HG03280 (cell line): ENCODE measurements around the gene DUOX1.
"Not testable (repeated sequence)": the region's sequence is repeated elsewhere in the genome, so short reads cannot be mapped to it uniquely, and the experiment has no call there.

Source experiments
- ATAC-seq: cut with Tn5 transposase; IDR thresholded peaks from one replicate; pipeline ENCODE4 v1.9.1; 2021; ENCODE audit warnings: mild to moderate bottlenecking, moderate library complexity; ENCODE audit not compliant: unreplicated experiment

DUOX1 gene

DNA sequence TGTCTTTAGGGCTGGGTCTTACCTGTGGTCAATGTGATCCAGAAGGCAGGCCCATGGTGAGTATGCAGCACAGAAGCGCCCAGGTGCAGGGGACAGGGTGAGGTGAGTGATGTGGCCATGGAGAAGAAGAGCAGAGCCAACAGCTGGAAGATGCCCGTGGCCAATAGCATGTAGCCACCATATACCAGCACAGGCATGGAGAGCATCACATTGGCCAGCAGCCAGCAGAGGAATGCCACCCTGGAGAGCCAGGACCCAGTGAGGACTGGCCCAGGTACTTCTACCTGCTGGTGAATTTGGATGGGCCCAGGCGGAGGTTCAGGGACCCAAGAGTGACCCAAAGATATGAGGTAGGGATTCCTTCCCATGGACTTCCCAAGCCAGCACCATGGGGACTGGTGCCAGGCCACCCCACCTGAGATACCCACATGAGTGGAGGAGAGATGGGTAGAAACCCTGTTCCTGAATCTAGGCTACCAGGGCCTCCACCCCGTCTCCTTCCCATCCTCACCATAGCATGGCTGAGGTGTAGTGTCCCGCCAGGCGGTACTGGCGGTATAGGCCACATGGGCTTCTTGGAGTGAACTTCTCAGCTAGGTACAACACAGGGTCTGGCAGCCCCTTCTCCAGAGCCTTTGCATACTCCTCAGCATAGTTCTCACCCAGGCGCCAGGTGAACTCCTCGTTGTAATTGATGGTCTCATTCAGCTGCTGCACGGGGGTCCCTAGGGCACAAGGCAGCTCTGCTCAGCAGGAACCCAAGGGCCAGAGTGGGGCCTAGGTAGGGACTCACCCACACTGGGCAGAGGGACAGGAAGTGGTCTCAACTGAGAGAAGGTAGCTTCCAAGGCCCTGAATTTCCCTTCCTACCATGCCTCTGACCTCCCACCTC is 9.5 kb upstream of the DUOX1 start:
- no peak for ATAC-seq

GRCh38 chr15:45121020-45121419 is 8.8 kb upstream of the DUOX1 start:
- ATAC-seq, result no peak

DNA sequence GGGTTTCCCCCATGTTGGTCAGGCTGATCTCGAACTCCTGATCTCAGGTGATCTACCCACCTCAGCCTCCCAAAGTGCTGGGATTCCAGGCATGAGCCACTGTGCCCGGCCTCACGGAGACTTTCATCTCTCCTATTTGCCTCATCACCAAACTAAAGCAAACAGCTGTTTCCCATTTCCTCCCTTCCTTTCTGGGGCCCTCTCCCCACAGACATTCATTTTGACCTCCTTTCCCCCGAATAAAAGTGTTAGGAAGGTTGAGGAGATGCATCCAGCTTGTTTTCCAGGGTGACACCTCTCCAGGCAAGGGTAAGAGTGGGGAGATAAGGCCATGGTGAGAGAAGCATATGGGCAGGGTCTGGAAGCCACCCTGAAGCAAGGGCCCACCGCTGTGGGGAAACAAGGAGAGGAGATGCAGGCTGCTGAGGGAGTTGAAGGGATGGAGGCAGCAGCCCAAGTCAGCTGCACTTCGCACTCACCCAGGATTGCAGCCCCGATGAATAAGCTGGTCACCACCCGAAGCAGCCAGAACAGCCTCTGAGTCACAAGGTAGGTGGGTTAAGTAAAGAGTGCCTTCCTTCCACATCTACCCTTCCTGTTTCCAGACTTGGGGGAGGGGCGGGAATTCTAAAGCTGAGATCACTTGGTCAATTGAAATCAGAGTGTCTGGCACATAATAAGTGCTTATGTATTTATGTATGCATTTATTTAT is 7.9 kb upstream of the DUOX1 start:
- no peak for ATAC-seq

DNA sequence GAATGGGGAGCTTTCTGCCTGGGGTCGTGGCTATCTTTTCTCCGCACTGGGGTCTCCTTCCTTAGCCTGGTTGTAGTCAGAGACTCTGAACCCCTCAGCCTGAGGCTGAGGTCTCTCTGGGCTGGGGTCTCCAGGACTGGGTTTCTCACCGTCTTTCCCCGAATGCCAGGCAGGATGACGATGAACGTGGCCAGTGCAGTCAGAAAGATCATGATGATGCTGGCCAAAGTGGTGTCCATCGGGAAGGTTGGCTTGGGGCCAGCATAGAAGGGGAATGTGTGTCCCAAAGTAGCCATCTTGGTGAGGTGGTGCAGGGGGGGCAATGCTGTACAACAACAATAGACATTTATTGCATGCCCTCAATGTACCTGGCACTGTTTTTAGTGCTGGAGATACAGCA is 7.1 kb upstream of the DUOX1 start:
- no peak for ATAC-seq

DNA sequence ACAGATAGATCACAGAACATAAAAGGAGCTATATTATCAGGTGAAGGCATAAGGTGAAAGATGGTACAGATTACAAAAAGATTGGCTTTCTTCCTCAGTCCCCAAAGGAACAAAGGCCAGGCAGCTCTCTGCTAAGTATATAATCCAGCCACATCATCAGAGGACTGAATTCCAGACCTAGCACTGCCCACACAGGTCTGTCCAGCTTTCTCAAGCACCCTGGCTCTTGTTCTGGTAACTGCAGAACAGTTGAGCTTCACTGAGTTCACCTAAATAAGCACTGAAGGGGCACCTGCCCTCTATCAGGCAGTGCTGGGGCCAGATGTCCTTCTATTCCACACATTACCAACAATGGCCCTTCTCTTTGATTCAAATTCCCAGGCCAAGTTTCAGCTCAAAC is 6.4 kb upstream of the DUOX1 start:
- ATAC-seq, result no peak

GRCh38 chr15:45126535-45127158 is 3.1 kb upstream of the DUOX1 start:
- no peak for ATAC-seq

DNA sequence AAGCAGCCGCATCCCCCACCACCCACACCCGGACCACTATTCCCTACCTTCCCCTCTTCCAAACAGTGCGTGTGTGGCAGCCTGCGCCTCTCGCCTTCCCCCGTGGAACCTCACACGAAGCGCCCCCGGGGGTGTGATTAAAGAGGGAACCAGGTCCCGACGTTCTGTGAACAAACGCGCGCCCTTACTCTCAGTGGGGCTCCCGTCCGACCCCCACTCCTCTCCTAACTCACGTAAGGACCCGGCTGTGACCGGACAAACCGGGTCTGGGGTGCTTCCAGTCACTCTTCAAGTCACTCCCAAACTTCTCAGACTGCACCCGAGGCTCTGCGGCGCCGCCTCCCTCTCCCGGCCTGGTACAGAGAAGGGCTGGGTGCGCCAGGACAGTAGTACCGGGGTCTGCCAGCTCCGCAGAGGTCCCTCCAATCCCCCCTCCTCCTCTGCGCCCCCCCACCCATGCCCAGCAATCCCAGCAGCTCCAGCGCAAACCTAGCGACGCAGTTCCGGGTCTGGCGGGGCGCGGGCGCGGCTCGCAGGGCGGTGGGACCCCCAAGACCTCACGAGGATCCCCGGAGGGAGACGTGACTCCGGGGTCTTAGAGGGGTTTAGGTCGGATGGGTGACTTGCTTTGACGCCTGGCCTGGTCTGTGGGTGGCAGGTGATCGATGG is 689 bp upstream of the DUOX1 start:
- ATAC-seq, result no peak

DNA sequence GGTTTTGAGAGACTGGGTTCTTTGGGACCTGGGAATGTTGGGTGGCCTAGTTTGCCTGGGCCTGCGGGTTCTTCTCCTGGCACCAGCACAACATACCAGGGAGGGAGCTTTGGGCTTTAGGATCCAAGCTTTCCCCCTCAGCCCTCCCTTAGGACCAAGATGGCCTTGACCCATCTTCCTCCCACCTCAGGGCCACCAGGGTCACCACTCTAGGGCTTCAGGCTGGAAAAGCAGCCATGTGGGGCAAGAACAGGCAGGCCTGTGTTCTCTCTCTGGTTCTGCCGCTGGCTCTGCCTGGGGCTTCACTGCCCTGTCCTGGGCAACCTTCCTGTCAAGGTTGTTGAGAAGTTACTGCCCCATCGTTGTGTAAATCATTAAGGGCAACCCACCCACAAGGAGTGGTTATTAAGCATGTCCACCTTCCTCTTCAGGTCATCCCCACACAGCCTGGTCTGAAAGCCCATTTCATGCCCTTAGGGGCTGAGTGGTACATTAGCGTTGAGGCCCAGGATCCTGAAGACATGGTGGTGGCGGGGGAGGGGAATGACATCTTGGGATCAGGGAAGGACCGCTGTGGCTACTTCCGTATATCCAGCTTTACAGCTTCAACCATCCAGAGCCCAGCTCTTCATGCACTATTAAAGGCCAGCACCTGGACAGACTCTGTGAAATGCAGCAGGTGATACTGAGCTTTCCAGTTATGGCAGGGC is 652 bp downstream of the DUOX1 start:
- ATAC-seq, result no peak

DNA sequence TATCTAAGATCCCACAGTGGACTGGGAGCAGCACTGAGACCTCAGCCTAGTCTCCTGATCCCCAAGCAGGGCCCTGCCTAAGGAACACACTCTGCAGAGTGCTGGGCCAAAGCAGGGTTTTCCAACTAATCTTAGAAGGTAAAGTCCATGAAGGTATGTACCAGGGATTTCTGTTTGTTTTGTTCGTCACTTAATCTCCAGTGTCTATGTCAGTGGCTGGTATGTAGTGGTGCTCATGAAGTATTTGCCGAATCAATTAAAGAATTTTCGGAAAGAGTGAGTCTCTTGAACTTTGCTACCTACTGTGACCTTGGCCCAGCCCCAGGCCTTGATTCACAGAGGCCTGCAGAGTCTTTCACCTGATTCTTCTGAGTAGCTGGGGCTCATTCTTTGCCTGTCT is 1.7 kb downstream of the DUOX1 start:
- ATAC-seq, result no peak

GRCh38 chr15:45132844-45133560 is 3.2 kb downstream of the DUOX1 start:
- no peak for ATAC-seq

- no peak for ATAC-seq
Measured at GRCh38 chr15:45133561-45133920, 3.7 kb downstream of the DUOX1 start.

GRCh38 chr15:45134046-45134445 is 4.3 kb downstream of the DUOX1 start:
- no peak for ATAC-seq

GRCh38 chr15:45134682-45135604 is 5.1 kb downstream of the DUOX1 start:
- no peak for ATAC-seq

DNA sequence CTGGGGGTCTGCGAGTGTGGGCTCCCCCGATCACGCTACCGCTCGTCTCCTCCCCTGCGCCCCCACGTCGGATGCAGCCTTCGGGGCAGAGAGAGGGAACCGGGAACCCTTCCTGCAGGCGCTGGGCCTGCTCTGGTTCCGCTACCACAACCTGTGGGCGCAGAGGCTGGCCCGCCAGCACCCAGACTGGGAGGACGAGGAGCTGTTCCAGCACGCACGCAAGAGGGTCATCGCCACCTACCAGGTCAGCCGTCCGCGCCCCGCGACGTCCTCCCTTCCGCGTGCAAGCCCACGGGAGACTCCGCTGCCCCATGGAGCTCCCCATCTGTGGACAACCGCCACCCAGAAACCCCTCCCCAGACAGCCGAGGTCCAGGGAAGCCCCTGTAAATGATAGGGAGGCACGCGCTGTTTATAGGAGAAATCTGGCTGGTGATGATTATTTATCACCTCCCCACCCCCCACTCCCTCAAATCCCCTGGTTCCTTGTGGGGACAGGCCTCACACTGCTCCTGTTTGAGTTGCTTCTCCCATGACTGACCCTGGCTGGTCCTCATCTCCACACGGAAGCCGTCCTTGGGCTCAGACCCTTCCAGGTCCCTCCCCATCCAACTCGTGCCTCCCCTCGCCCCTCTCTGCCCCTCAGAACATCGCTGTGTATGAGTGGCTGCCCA is 6.0 kb downstream of the DUOX1 start:
- ATAC-seq, result not testable (repeated sequence)

DNA sequence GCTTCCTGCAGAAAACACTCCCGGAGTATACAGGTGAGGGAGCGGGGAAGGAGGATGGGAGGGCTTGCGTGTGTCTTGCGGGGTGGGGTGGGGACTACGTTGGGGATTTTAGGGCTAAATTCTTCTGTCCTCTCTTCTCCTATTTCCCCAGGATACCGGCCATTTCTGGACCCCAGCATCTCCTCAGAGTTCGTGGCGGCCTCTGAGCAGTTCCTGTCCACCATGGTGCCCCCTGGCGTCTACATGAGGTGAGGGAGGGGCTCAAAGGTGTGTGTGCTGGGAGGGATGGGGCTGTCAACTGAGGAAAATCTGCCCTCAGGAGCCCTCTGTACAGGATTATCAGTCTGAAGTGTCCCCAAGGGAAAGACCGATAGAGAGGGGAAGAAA is 6.6 kb downstream of the DUOX1 start:
- ATAC-seq, result no peak

GRCh38 chr15:45137703-45138102 is 7.9 kb downstream of the DUOX1 start:
- ATAC-seq, result no peak

GRCh38 chr15:45138814-45139765 is 9.3 kb downstream of the DUOX1 start:
- no peak for ATAC-seq
